HG03175 (cell line): ENCODE data around the gene TMEM184A.

Experiments used
- ATAC-seq: cut with Tn5 transposase; IDR thresholded peaks from one replicate; pipeline ENCODE4 v1.9.1; 2021; ENCODE audit warnings: mild to moderate bottlenecking, moderate library complexity; ENCODE audit not compliant: unreplicated experiment

The TMEM184A gene

GRCh38 chr7:1569016-1569415, 13.0 kb upstream of the TMEM184A start:
- ATAC-seq, result no peak

- ATAC-seq, result no peak
These were observed 12.0 kb upstream of the TMEM184A start for GRCh38 chr7:1567896-1568510.

- ATAC-seq, result no peak
These were observed 11.2 kb upstream of the TMEM184A start for GRCh38 chr7:1567049-1567771.

GRCh38 chr7:1566687-1567048, 10.7 kb upstream of the TMEM184A start:
- ATAC-seq, result no peak

GRCh38 chr7:1564603-1565022, 8.6 kb upstream of the TMEM184A start:
- no peak for ATAC-seq

- ATAC-seq, result no peak
These were observed 8.1 kb upstream of the TMEM184A start for GRCh38 chr7:1563981-1564602.

GRCh38 chr7:1562597-1563051, 6.6 kb upstream of the TMEM184A start:
- no peak for ATAC-seq

- ATAC-seq, result no peak
These were observed 6.1 kb upstream of the TMEM184A start for GRCh38 chr7:1562116-1562515.

- ATAC-seq, result no peak
These were observed 5.3 kb upstream of the TMEM184A start for GRCh38 chr7:1561036-1561940.

GRCh38 chr7:1560620-1561031, 4.6 kb upstream of the TMEM184A start:
- no peak for ATAC-seq

- no peak for ATAC-seq
These were observed 3.9 kb upstream of the TMEM184A start for GRCh38 chr7:1559626-1560590.

- ATAC-seq, result no peak
These were observed 3.0 kb upstream of the TMEM184A start for GRCh38 chr7:1558841-1559625.

GRCh38 chr7:1558181-1558811, 2.3 kb upstream of the TMEM184A start:
- ATAC-seq, result no peak

GRCh38 chr7:1557771-1558170, 1.8 kb upstream of the TMEM184A start:
- ATAC-seq, result no peak

GRCh38 chr7:1557006-1557405, 1.0 kb upstream of the TMEM184A start:
- no peak for ATAC-seq

GRCh38 chr7:1555046-1555812, 776 bp downstream of the TMEM184A start:
- ATAC-seq, result no peak

- ATAC-seq, result no peak
These were observed 1.5 kb downstream of the TMEM184A start for GRCh38 chr7:1554333-1555045.
